Endothelial cell of umbilical vein (primary cell): Measurements from ENCODE around the gene SFRP2. TPM values are rescaled to one million over a fixed set of nuclear protein-coding genes. Genes with fewer than 3 reads are reported as not detected.

Experiments
- BruUV-seq: library from RNA; stranded (reverse); fragments of 400-500 nt; replicated peaks from 2 replicates; lab custom pipeline; 2021; lab: Mats Ljungman, UMichigan
- CTCF ChIA-PET: fragments of 300-600, 350-600 bp; sonication (Branson Sonifier 250); formaldehyde crosslinking; loops from one replicate; lab custom pipeline; 2021; ENCODE audit warnings: antibody characterized with exemption, inconsistent platforms; lab: Charles Lee
- POLR2A ChIA-PET: fragments of 300-600, 350-600 bp; sonication (Branson Sonifier 250); formaldehyde crosslinking; loops from one replicate; lab custom pipeline; 2021; ENCODE audit warnings: antibody characterized with exemption, inconsistent platforms; lab: Charles Lee
- DNase-seq: peaks from one replicate; pipeline ENCODE4 v3.0.0-alpha.2; 2011; ENCODE audit warnings: low read depth, low spot score
- FAIRE-seq: peaks from 2 replicates; lab custom pipeline; 2011; peaks lifted over from hg19 to GRCh38; lab: Jason Lieb, UNC
- H2AFZ ChIP-seq: 2 replicates; pipeline ENCODE4 v1.6.0; 2012; ENCODE audit warnings: low read depth, low read length, control low read depth, inconsistent platforms
- H3K27ac ChIP-seq: 2 replicates; pipeline ENCODE4 v1.5.1; 2011; ENCODE audit warnings: low read depth, mild to moderate bottlenecking, control low read depth, low read length, moderate library complexity; ENCODE audit not compliant: insufficient read depth
- H3K27me3 ChIP-seq, 2 experiments: 2 replicates each; pipeline versions ENCODE4 v1.6.0 to v1.6.1; 2011; ENCODE audit warnings: low read length in 2 of 2, mixed read lengths in 1 of 2; ENCODE audit not compliant: control insufficient read depth in 2 of 2, insufficient read depth in 2 of 2
- H3K36me3 ChIP-seq, 2 experiments: 2 replicates in 1 of 2; 3 replicates in 1 of 2; pipeline ENCODE4 v1.5.1; 2011; ENCODE audit warnings: low read length in 2 of 2, mild to moderate bottlenecking in 1 of 2, moderate library complexity in 1 of 2; ENCODE audit not compliant: control insufficient read depth in 2 of 2, insufficient read depth in 2 of 2; ENCODE audit errors: extremely low read depth in 1 of 2
- H3K4me1 ChIP-seq: 3 replicates; pipeline ENCODE4 v1.5.1; 2011; ENCODE audit warnings: mild to moderate bottlenecking, low read length; ENCODE audit not compliant: control insufficient read depth, insufficient read depth; ENCODE audit errors: extremely low read depth
- H3K4me2 ChIP-seq: 2 replicates; pipeline ENCODE4 v1.6.1; 2011; ENCODE audit warnings: low read length, control low read depth, mixed read lengths; ENCODE audit not compliant: insufficient read depth
- H3K4me3 ChIP-seq, 3 experiments: fragments of 200-600 bp in 1 of 3; sonication (generic), shearing (Covaris generic) in 1 of 3; replicated peaks in 1 of 3; 2 replicates each; pipeline ENCODE4 v1.5.1; 2011 to 2016; ENCODE audit warnings: control low read depth in 3 of 3, low read length in 3 of 3, mild to moderate bottlenecking in 2 of 3, inconsistent platforms in 1 of 3, low read depth in 1 of 3, moderate library complexity in 1 of 3; ENCODE audit not compliant: insufficient read depth in 1 of 3
- H3K79me2 ChIP-seq: 2 replicates; pipeline ENCODE4 v1.6.0; 2012; ENCODE audit warnings: low read length, inconsistent platforms; ENCODE audit not compliant: control insufficient read depth, insufficient read depth
- H3K9ac ChIP-seq: replicated peaks from 2 replicates; pipeline ENCODE3; 2011; ENCODE audit warnings: low read length, control low read depth; ENCODE audit not compliant: insufficient read depth; ENCODE audit errors: extremely low read depth
- H3K9me1 ChIP-seq: replicated peaks from 3 replicates; pipeline ENCODE4 v1.6.0; 2011; ENCODE audit warnings: mild to moderate bottlenecking, low read length; ENCODE audit not compliant: control insufficient read depth, insufficient read depth; ENCODE audit errors: extremely low read depth
- H3K9me3 ChIP-seq: replicated peaks from 2 replicates; pipeline ENCODE4 v1.5.1; 2012; ENCODE audit warnings: low read length, inconsistent platforms; ENCODE audit not compliant: control insufficient read depth, insufficient read depth
- H4K20me1 ChIP-seq: replicated peaks from 2 replicates; pipeline ENCODE3; 2011; ENCODE audit warnings: mild to moderate bottlenecking, low read length; ENCODE audit not compliant: control insufficient read depth, insufficient read depth; ENCODE audit errors: extremely low read depth
- EZH2 ChIP-seq: IDR thresholded peaks from 2 replicates; pipeline ENCODE4 v1.6.1; 2012; ENCODE audit warnings: borderline replicate concordance, low read depth, mild to moderate bottlenecking, moderate library complexity, low read length, inconsistent platforms; ENCODE audit not compliant: severe bottlenecking
- FOS ChIP-seq: IDR thresholded peaks from 2 replicates; pipeline ENCODE4 v1.6.1; 2011; ENCODE audit warnings: mild to moderate bottlenecking, low read length, moderate library complexity, borderline replicate concordance; ENCODE audit not compliant: insufficient read depth
- GATA2 ChIP-seq: IDR thresholded peaks from 2 replicates; pipeline ENCODE4 v1.7.0; 2011; ENCODE audit warnings: low read depth, mild to moderate bottlenecking, moderate library complexity, mixed read lengths, low read length; ENCODE audit not compliant: insufficient read length, insufficient read depth
- JUN ChIP-seq: IDR thresholded peaks from 2 replicates; pipeline ENCODE4 v1.6.1; 2011; ENCODE audit warnings: borderline replicate concordance, low read depth; ENCODE audit not compliant: insufficient read length, insufficient read depth
- MYC ChIP-seq: IDR thresholded peaks from one replicate; pipeline ENCODE4 v1.6.1; 2011; ENCODE audit warnings: mild to moderate bottlenecking, low read depth, low read length
- POLR2A ChIP-seq: IDR thresholded peaks from 2 replicates; pipeline ENCODE4 v1.6.1; 2012; ENCODE audit warnings: low read depth, mild to moderate bottlenecking, control low read depth, low read length
- POLR2AphosphoS5 ChIP-seq: IDR thresholded peaks from 2 replicates; pipeline ENCODE4 v1.6.1; 2012; ENCODE audit warnings: low read depth, mild to moderate bottlenecking, control low read depth, low read length, moderate library complexity; ENCODE audit not compliant: insufficient read depth
- dilution Hi-C: fragments of 300-500 bp; cut with MboI; formaldehyde crosslinking; loops from one replicate; pipeline ENCODE4 v1.15.0; 2019; ENCODE audit warnings: low sequenced_read_pairs; ENCODE audit not compliant: extremely low pct_ligation_motif_present
- intact Hi-C: fragments of 100-400 bp; cut with micrococcal nuclease; formaldehyde crosslinking; loops from one replicate; pipeline ENCODE4 v1.10.0; 2022
- polyA plus RNA-seq, 4 experiments: library from polyadenylated mRNA; depleted of rRNA in 3 of 4; stranded (reverse) in 3 of 4; unstranded in 1 of 4; fragments of >200 nt; gene quantifications; 2 replicates each; pipeline versions ENCODE4 v1.2.1 to v1.2.3, GENCODE V29; 2011 to 2012; ENCODE audit warnings: missing spikeins in 1 of 4
- total RNA-seq: library from RNA; stranded (reverse); gene quantifications from 2 replicates; pipeline ENCODE4 v1.2.3, GENCODE V29; 2021
- TF ChIP-seq, protein P1 (sequence below), 2 donors: IDR thresholded peaks; 1 replicate in 1 of 2; 2 replicates in 1 of 2; pipeline ENCODE4 v1.5.1; 2011; ENCODE audit warnings: low read length in 2 of 2, mild to moderate bottlenecking in 2 of 2, moderate library complexity in 2 of 2, control low read depth in 1 of 2, inconsistent platforms in 1 of 2, low read depth in 1 of 2; ENCODE audit not compliant: insufficient read depth in 1 of 2; ENCODE audit errors: extremely low read depth in 1 of 2
- TF ChIP-seq, protein P2 (sequence below): IDR thresholded peaks from 2 replicates; pipeline ENCODE4 v1.6.1; 2011; ENCODE audit not compliant: insufficient read depth, insufficient read length

The SFRP2 gene
- total and polyA plus RNA-seq, 2 donors (not counting 3 experiments of a cell fraction or from before 2014, with no cell fraction given): 0.04 TPM; not detected in 1

DNA sequence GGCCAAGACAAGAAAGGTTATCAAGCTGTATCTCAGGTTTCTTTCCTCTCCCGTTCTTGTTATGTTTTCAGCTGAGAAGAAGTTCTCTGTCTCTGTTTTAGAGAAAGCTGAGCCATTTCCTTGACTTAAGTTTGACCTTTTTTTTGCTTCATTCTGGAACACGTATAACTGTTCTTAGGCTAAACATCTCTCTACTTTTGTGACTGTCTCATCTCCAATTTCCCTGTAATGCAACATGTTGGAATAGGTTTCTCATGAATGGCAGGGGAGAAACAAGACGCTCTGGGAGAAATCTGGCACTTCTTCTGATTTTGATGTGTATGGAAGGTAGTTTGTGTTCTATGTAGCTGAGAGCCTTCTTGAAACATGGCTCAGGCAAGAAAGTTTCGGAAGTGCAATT is 36.2 kb upstream of the SFRP2 start:
- dilution Hi-C loops: no loop called here

More for the DNA sequence above, 36.2 kb upstream of the SFRP2 start:
- H3K4me1 ChIP-seq: no peaks in the 10 kb centered on the region
- TF ChIP-seq, protein P1, sequence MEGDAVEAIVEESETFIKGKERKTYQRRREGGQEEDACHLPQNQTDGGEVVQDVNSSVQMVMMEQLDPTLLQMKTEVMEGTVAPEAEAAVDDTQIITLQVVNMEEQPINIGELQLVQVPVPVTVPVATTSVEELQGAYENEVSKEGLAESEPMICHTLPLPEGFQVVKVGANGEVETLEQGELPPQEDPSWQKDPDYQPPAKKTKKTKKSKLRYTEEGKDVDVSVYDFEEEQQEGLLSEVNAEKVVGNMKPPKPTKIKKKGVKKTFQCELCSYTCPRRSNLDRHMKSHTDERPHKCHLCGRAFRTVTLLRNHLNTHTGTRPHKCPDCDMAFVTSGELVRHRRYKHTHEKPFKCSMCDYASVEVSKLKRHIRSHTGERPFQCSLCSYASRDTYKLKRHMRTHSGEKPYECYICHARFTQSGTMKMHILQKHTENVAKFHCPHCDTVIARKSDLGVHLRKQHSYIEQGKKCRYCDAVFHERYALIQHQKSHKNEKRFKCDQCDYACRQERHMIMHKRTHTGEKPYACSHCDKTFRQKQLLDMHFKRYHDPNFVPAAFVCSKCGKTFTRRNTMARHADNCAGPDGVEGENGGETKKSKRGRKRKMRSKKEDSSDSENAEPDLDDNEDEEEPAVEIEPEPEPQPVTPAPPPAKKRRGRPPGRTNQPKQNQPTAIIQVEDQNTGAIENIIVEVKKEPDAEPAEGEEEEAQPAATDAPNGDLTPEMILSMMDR (IDR thresholded peaks at IDR 0.05; ENCODE audit: extremely low read depth in 1 of 2, insufficient read depth in 1 of 2, low read depth in 1 of 2, low read length in 2 of 2): no peak
- TF ChIP-seq POLR2AphosphoS5 (no peak), GATA2 (no peak), POLR2A (no peak), FOS (no peak), JUN (no peak), EZH2 (no peak), MYC (no peak)
- TF ChIP-seq, protein P2, sequence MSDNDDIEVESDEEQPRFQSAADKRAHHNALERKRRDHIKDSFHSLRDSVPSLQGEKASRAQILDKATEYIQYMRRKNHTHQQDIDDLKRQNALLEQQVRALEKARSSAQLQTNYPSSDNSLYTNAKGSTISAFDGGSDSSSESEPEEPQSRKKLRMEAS: no peak
- H3K9me3 ChIP-seq: no peaks in the 10 kb centered on the region
- H3K4me3 ChIP-seq: no peak overlapping the region
- intact Hi-C loops: no loop called here
- H3K27ac ChIP-seq: no peak overlapping the region
- H2AFZ ChIP-seq: no peak overlapping the region
- no peak for DNase-seq
- no peak overlapping the region for H3K9ac ChIP-seq
- H3K79me2 ChIP-seq: no peaks in the 10 kb centered on the region
- ChIA-PET CTCF (no interaction called here), POLR2A (no interaction called here)
- H3K4me2 ChIP-seq: no peak overlapping the region
- no peaks in the 10 kb centered on the region for H3K9me1 ChIP-seq
- no peaks in the 10 kb centered on the region for H3K36me3 ChIP-seq
- no peaks in the 10 kb centered on the region for H3K27me3 ChIP-seq
- no peak for FAIRE-seq
- no TSS peak for BruUV-seq
- H4K20me1 ChIP-seq: no peaks in the 10 kb centered on the region
